Measurements from ENCODE around the gene ZNF70. TPM values are rescaled to one million over a fixed set of nuclear protein-coding genes. Genes with fewer than 3 reads are reported as not detected.

ZNF70 gene
- total and polyA plus RNA-seq, 2 of the 4 experiments (the other 2 are of a cell fraction) = 2.3 to 4.3 TPM

- no peak overlapping the region for H2AK9ac ChIP-seq (replicated peaks; ENCODE audit: low read depth, low read length, poor library complexity)
- H3K4me1 ChIP-seq (ENCODE audit: control insufficient read depth, insufficient read depth, low read length) = peaks cover 10% of the 10 kb centered on the region
- intact Hi-C loops (cut with micrococcal nuclease) = loop anchor here (5.0 kb wide), 1 partner anchor 223 kb away; no protein-coding TSS in a partner anchor
- no peaks in the 10 kb centered on the region for H4K20me1 ChIP-seq (ENCODE audit: insufficient read depth, low read length)
- in situ Hi-C loops (cut with MboI; ENCODE audit: low sequenced_read_pairs) = no loop called here
- H3K27me3 ChIP-seq (ENCODE audit: control insufficient read depth, insufficient read depth, low read length) = no peaks in the 10 kb centered on the region
- CTCF ChIA-PET = interaction anchor here (2.1 kb wide), 1 partner anchor 85 kb away, joined by 8 read pairs; no protein-coding TSS in a partner anchor
- H2BK20ac ChIP-seq (ENCODE audit: low read depth, low read length) = no peak overlapping the region
- ATAC-seq (ENCODE audit: low read depth) (no peak), DNase-seq (no peak)
- no peak overlapping the region for H3K27ac ChIP-seq (ENCODE audit: insufficient read depth, low read length)
- H4K5ac ChIP-seq (ENCODE audit: low read depth, low read length) = no peak overlapping the region
- BruUV-seq (replicated peaks) = no TSS peak
- POLR2A ChIA-PET (ENCODE audit: unreplicated experiment) = no interaction called here
- H3K79me1 ChIP-seq (ENCODE audit: low read depth in 1 of 2, low read length in 2 of 2) = no peaks in the 10 kb centered on the region
- H4K91ac ChIP-seq (ENCODE audit: insufficient read depth, low read depth, low read length) = no peak overlapping the region
- no peak overlapping the region for H3K56ac ChIP-seq (ENCODE audit: extremely low read depth, insufficient read depth, low read length)
- no peak overlapping the region for H3K18ac ChIP-seq (ENCODE audit: low read depth, low read length)
- H3K9ac ChIP-seq (ENCODE audit: low read depth, low read length) = no peak overlapping the region
- no peak overlapping the region for H2AFZ ChIP-seq (replicated peaks; ENCODE audit: low read length, poor library complexity)
- H3K9me1 ChIP-seq (ENCODE audit: insufficient read depth, low read length) = 0 out of 2 replicates have a peak, but pooled peaks cover 7% of the 10 kb centered on the region
- no peaks in the 10 kb centered on the region for H3K36me3 ChIP-seq (ENCODE audit: control insufficient read depth, insufficient read depth, low read length)
- H2BK15ac ChIP-seq (ENCODE audit: low read depth, low read length) = no peak overlapping the region
- H2BK120ac ChIP-seq (ENCODE audit: low read depth, low read length) = no peak overlapping the region
- no peak overlapping the region for H4K8ac ChIP-seq (ENCODE audit: low read depth in 2 of 2, low read length in 2 of 2)
- TF ChIP-seq, protein P1, sequence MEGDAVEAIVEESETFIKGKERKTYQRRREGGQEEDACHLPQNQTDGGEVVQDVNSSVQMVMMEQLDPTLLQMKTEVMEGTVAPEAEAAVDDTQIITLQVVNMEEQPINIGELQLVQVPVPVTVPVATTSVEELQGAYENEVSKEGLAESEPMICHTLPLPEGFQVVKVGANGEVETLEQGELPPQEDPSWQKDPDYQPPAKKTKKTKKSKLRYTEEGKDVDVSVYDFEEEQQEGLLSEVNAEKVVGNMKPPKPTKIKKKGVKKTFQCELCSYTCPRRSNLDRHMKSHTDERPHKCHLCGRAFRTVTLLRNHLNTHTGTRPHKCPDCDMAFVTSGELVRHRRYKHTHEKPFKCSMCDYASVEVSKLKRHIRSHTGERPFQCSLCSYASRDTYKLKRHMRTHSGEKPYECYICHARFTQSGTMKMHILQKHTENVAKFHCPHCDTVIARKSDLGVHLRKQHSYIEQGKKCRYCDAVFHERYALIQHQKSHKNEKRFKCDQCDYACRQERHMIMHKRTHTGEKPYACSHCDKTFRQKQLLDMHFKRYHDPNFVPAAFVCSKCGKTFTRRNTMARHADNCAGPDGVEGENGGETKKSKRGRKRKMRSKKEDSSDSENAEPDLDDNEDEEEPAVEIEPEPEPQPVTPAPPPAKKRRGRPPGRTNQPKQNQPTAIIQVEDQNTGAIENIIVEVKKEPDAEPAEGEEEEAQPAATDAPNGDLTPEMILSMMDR (conservative IDR thresholded peaks at IDR 0.05; ENCODE audit: low read depth, low read length) = no peak
- TF ChIP-seq RAD21 (IDR thresholded peaks at IDR 0.05; ENCODE audit: low read length) (no peak), ELK1 (IDR thresholded peaks at IDR 0.05; ENCODE audit: borderline replicate concordance, low read depth, low read length) (no peak), RCOR1 (IDR thresholded peaks at IDR 0.05; ENCODE audit: insufficient replicate concordance, low read length) (no peak)
- dilution Hi-C loops (cut with HindIII; ENCODE audit: low sequenced_read_pairs, unreplicated experiment) = no loop called here
- no peak overlapping the region for H3K4ac ChIP-seq (ENCODE audit: low read depth, low read length)
- H3K23ac ChIP-seq (ENCODE audit: low read depth, low read length) = no peak overlapping the region
- H3K9me3 ChIP-seq (ENCODE audit: control insufficient read depth, insufficient read depth, low read length) = no peaks in the 10 kb centered on the region
- H2BK5ac ChIP-seq (ENCODE audit: low read depth, low read length, poor library complexity, severe bottlenecking) = no peak overlapping the region
- H2AK5ac ChIP-seq (ENCODE audit: low read depth, low read length) = no peak overlapping the region
- H3K4me3 ChIP-seq (ENCODE audit: insufficient read depth, low read depth, low read length) = no peak overlapping the region
- WGBS, 2 experiments (ENCODE audit: extremely low coverage in 2 of 2, insufficient read length in 1 of 2) = 90% methylated on average over 3 of the region's 9 CpGs; no CpG with 5 or more reads in 1 of the 2 experiments
- no peak overlapping the region for H3K14ac ChIP-seq (replicated peaks; ENCODE audit: low read depth, low read length)
- H3K4me2 ChIP-seq (ENCODE audit: low read depth, low read length) = no peak overlapping the region
Measured at GRCh38 chr22:23764899-23765881, 14.3 kb upstream of the ZNF70 start.

Measured in IMR-90 (cell line).